IMR-90 (cell line): ENCODE results near the gene ZKSCAN7. TPM values are rescaled to one million over a fixed set of nuclear protein-coding genes. Genes with fewer than 3 reads are reported as not detected.

Experiments used
- ATAC-seq: fragments of 200-7000 bp; cut with Tn5 transposase; 2 replicates; pipeline ENCODE4 v1.9.1; 2020; ENCODE audit warnings: low read depth, mild to moderate bottlenecking, moderate library complexity
- BruUV-seq: library from RNA; stranded (reverse); fragments of 400-500 nt; replicated peaks from 2 replicates; lab custom pipeline; 2021; lab: Mats Ljungman, UMichigan
- CTCF ChIA-PET: fragments of 300-600 bp; formaldehyde crosslinking; extraction: SDS; loops from one replicate; lab custom pipeline; 2021; ENCODE audit warnings: antibody characterized with exemption; lab: Yijun Ruan, JAX
- POLR2A ChIA-PET: fragments of 300-600 bp; sonication (Branson Sonifier 250); formaldehyde crosslinking; loops from one replicate; lab custom pipeline; 2022; ENCODE audit warnings: antibody characterized with exemption; ENCODE audit not compliant: unreplicated experiment; lab: Charles Lee
- DNase-seq: peaks from one replicate; pipeline ENCODE4 v3.0.0; 2013
- H2AFZ ChIP-seq: replicated peaks from 2 replicates; pipeline ENCODE3; 2013; ENCODE audit warnings: low read length, mild to moderate bottlenecking; ENCODE audit not compliant: poor library complexity
- H2AK5ac ChIP-seq: 2 replicates; pipeline ENCODE4 v1.6.1; 2013; ENCODE audit warnings: low read depth, low read length, inconsistent platforms
- H2AK9ac ChIP-seq: replicated peaks from 2 replicates; pipeline ENCODE3; 2013; ENCODE audit warnings: mild to moderate bottlenecking, low read depth, low read length, moderate library complexity; ENCODE audit not compliant: poor library complexity
- H2BK120ac ChIP-seq: 2 replicates; pipeline ENCODE4 v1.6.1; 2013; ENCODE audit warnings: low read depth, low read length, inconsistent platforms
- H2BK15ac ChIP-seq: 3 replicates; pipeline ENCODE4 v1.6.1; 2013; ENCODE audit warnings: low read depth, low read length, inconsistent platforms
- H2BK20ac ChIP-seq: 2 replicates; pipeline ENCODE4 v1.6.1; 2013; ENCODE audit warnings: low read depth, mild to moderate bottlenecking, inconsistent platforms, low read length, moderate library complexity
- H2BK5ac ChIP-seq: 2 replicates; pipeline ENCODE4 v1.6.1; 2013; ENCODE audit warnings: mild to moderate bottlenecking, low read depth, low read length, inconsistent platforms; ENCODE audit not compliant: poor library complexity, severe bottlenecking
- H3K14ac ChIP-seq: replicated peaks from 2 replicates; pipeline ENCODE4 v1.6.1; 2013; ENCODE audit warnings: low read depth, low read length, inconsistent platforms
- H3K18ac ChIP-seq: 2 replicates; pipeline ENCODE4 v1.6.1; 2013; ENCODE audit warnings: low read depth, low read length, control low read depth
- H3K23ac ChIP-seq: 2 replicates; pipeline ENCODE4 v1.6.1; 2013; ENCODE audit warnings: low read depth, low read length, inconsistent platforms
- H3K27ac ChIP-seq: 2 replicates; pipeline ENCODE4 v1.5.1; 2013; ENCODE audit warnings: mild to moderate bottlenecking, control low read depth, low read length; ENCODE audit not compliant: insufficient read depth
- H3K27me3 ChIP-seq: 2 replicates; pipeline ENCODE4 v1.6.1; 2013; ENCODE audit warnings: low read length; ENCODE audit not compliant: control insufficient read depth, insufficient read depth
- H3K36me3 ChIP-seq: 2 replicates; pipeline ENCODE4 v1.6.1; 2013; ENCODE audit warnings: low read length, mixed read lengths; ENCODE audit not compliant: control insufficient read depth, insufficient read depth
- H3K4ac ChIP-seq: 2 replicates; pipeline ENCODE4 v1.6.1; 2013; ENCODE audit warnings: low read depth, low read length, inconsistent platforms
- H3K4me1 ChIP-seq: 2 replicates; pipeline ENCODE4 v1.6.1; 2013; ENCODE audit warnings: low read length, mixed read lengths; ENCODE audit not compliant: control insufficient read depth, insufficient read depth
- H3K4me2 ChIP-seq: 2 replicates; pipeline ENCODE4 v1.6.1; 2013; ENCODE audit warnings: low read depth, mild to moderate bottlenecking, control low read depth, low read length, moderate library complexity
- H3K4me3 ChIP-seq: 2 replicates; pipeline ENCODE4 v1.5.1; 2013; ENCODE audit warnings: low read depth, mild to moderate bottlenecking, control low read depth, low read length, moderate library complexity; ENCODE audit not compliant: insufficient read depth
- H3K56ac ChIP-seq: 2 replicates; pipeline ENCODE4 v1.6.1; 2013; ENCODE audit warnings: low read length, inconsistent platforms; ENCODE audit not compliant: insufficient read depth; ENCODE audit errors: extremely low read depth
- H3K79me1 ChIP-seq, 2 experiments: 2 replicates each; pipeline ENCODE4 v1.6.1; 2013; ENCODE audit warnings: low read length in 2 of 2, inconsistent platforms in 1 of 2, low read depth in 1 of 2
- H3K9ac ChIP-seq: 2 replicates; pipeline ENCODE4 v1.6.1; 2013; ENCODE audit warnings: low read depth, low read length, control low read depth
- H3K9me1 ChIP-seq: 2 replicates; pipeline ENCODE4 v1.6.1; 2013; ENCODE audit warnings: low read length, inconsistent platforms; ENCODE audit not compliant: insufficient read depth
- H3K9me3 ChIP-seq: 2 replicates; pipeline ENCODE4 v1.6.1; 2013; ENCODE audit warnings: low read length; ENCODE audit not compliant: control insufficient read depth, insufficient read depth
- H4K20me1 ChIP-seq: 2 replicates; pipeline ENCODE4 v1.6.1; 2013; ENCODE audit warnings: low read length, inconsistent platforms; ENCODE audit not compliant: insufficient read depth
- H4K5ac ChIP-seq: 2 replicates; pipeline ENCODE4 v1.6.1; 2013; ENCODE audit warnings: mild to moderate bottlenecking, low read depth, low read length, control low read depth
- H4K8ac ChIP-seq, 2 experiments: 2 replicates each; pipeline ENCODE4 v1.6.1; 2013; ENCODE audit warnings: low read depth in 2 of 2, low read length in 2 of 2, control low read depth in 1 of 2, inconsistent platforms in 1 of 2
- H4K91ac ChIP-seq: 2 replicates; pipeline ENCODE4 v1.6.1; 2013; ENCODE audit warnings: low read depth, low read length, inconsistent platforms; ENCODE audit not compliant: insufficient read depth
- RAD21 ChIP-seq: IDR thresholded peaks from 2 replicates; pipeline ENCODE4 v1.6.1; 2012; ENCODE audit warnings: low read length, improper control_type of control experiment
- RCOR1 ChIP-seq: IDR thresholded peaks from 2 replicates; pipeline ENCODE4 v1.6.1; 2012; ENCODE audit warnings: mild to moderate bottlenecking, low read length, improper control_type of control experiment; ENCODE audit not compliant: insufficient replicate concordance
- WGBS, 2 experiments: methylation state at CpG; one replicate each; pipeline versions ENCODE4 v1.1.5 to v1.1.7; 2013; ENCODE audit warnings: missing lambda C conversion rate in 2 of 2; ENCODE audit not compliant: insufficient read length in 1 of 2; ENCODE audit errors: extremely low coverage in 2 of 2; 5-methylcytosine and 5-hydroxymethylcytosine counted together
- dilution Hi-C: fragments of 300-500 bp; cut with HindIII; formaldehyde crosslinking; loops from one replicate; pipeline ENCODE4 v1.14.3; 2018; ENCODE audit warnings: low sequenced_read_pairs; ENCODE audit not compliant: unreplicated experiment
- in situ Hi-C: fragments of 300-500 bp; cut with MboI; formaldehyde crosslinking; loops from 3 replicates; pipeline ENCODE4 v1.14.3; 2019; ENCODE audit warnings: low sequenced_read_pairs, inconsistent platforms, mixed read lengths
- intact Hi-C: fragments of 100-400 bp; cut with micrococcal nuclease; formaldehyde crosslinking; loops from 2 replicates; pipeline ENCODE4 v1.10.0; 2022
- polyA plus RNA-seq, 3 experiments: library from polyadenylated mRNA; depleted of rRNA; stranded (reverse); fragments of >200 nt; gene quantifications; 2 replicates each; pipeline ENCODE4 v1.2.3, GENCODE V29; 2012; ENCODE audit warnings: low replicate concordance in 1 of 3
- total RNA-seq: library from RNA; depleted of rRNA; stranded (reverse); fragments of >200 nt; gene quantifications from 2 replicates; pipeline ENCODE4 v1.2.3, GENCODE V29; 2012

ZKSCAN7 gene
- total and polyA plus RNA-seq, 2 of the 4 experiments (the other 2 are of a cell fraction) = 2.6 to 4.7 TPM

GRCh38 chr3:44506961-44507360 lies 48.0 kb upstream of the ZKSCAN7 start:
- Histone ChIP-seq H2AFZ (no peak overlapping the region), H3K4me2 (no peak overlapping the region), H3K4me1 (peaks cover 6% of the 10 kb centered on the region), H3K14ac (no peak overlapping the region), H3K9me3 (peaks cover 11% of the 10 kb centered on the region), H2AK9ac (no peak overlapping the region), H4K91ac (no peak overlapping the region), H3K4ac (no peak overlapping the region), H4K20me1 (no peaks in the 10 kb centered on the region; the same call in 1 of the 2 replicates), H3K18ac (no peak overlapping the region), H2BK20ac (no peak overlapping the region), H3K79me1 (peaks cover 17 to 37% of the 10 kb centered on the region in 2 experiments), H3K36me3 (peaks cover 6% of the 10 kb centered on the region), H3K56ac (no peak overlapping the region), H3K4me3 (no peak overlapping the region), H4K8ac (no peak overlapping the region), H2BK5ac (no peak overlapping the region), H2AK5ac (no peak overlapping the region), H2BK15ac (no peak overlapping the region), H3K9ac (no peak overlapping the region), H3K9me1 (peaks cover 8% of the 10 kb centered on the region; the same call in 1 of the 2 replicates), H4K5ac (no peak overlapping the region), H2BK120ac (no peak overlapping the region), H3K27ac (no peak overlapping the region), H3K23ac (no peak overlapping the region), H3K27me3 (no peaks in the 10 kb centered on the region)
- dilution Hi-C loops = no loop called here
- 83% methylated on average over 1 of the region's 5 CpGs; no CpG with 5 or more reads in 1 of the 2 experiments for WGBS, 2 experiments
- no peak for ATAC-seq
- ChIA-PET POLR2A (no interaction called here), CTCF (interaction anchor here (0.6 kb wide), 1 partner anchor 58 kb away, joined by 3 read pairs; no protein-coding TSS in a partner anchor)
- intact Hi-C loops = no loop called here
- BruUV-seq = no TSS peak
- TF ChIP-seq RAD21 (no peak), RCOR1 (no peak)
- in situ Hi-C loops = no loop called here
- no peak for DNase-seq
